IPS-18a (cell line): ENCODE data around the gene TLL2.

Experiments
- H3K27ac ChIP-seq: one replicate; pipeline ENCODE4 v1.5.1; 2013; ENCODE audit warnings: low read length
- H3K27me3 ChIP-seq: one replicate; pipeline ENCODE4 v1.6.1; 2013; ENCODE audit warnings: mild to moderate bottlenecking, low read length; ENCODE audit not compliant: control insufficient read depth, insufficient read depth
- H3K36me3 ChIP-seq: one replicate; pipeline ENCODE4 v1.6.1; 2013; ENCODE audit warnings: low read depth, low read length; ENCODE audit not compliant: control insufficient read depth
- H3K4me1 ChIP-seq: one replicate; pipeline ENCODE4 v1.6.1; 2013; ENCODE audit warnings: low read depth, low read length; ENCODE audit not compliant: control insufficient read depth
- H3K4me3 ChIP-seq: one replicate; pipeline ENCODE4 v1.5.1; 2013; ENCODE audit warnings: low read length
- H3K9ac ChIP-seq: one replicate; pipeline ENCODE4 v1.6.1; 2013; ENCODE audit warnings: mild to moderate bottlenecking, low read length, moderate library complexity
- H3K9me3 ChIP-seq: one replicate; pipeline ENCODE4 v1.6.1; 2013; ENCODE audit warnings: low read depth, low read length; ENCODE audit not compliant: control insufficient read depth

Gene TLL2

DNA sequence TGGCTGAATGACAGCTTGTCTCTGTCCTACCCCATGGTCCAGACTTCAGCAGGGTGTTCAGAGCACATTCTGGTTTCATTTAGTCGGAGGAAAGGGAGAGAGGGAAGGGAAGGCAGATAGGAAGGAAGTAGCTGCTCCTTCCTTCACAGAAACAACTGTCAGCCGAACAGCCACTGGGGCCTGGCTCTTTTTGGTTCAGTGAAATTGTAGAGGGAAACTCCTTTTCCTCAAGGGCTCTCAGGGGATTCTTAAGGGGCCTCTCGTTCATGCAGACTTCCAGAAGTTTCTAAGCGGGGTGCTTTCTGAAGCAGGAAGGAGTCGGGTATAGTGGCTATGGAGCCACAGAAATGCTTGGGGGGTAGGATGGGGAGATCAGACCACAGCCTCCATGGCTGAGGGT is 56.4 kb downstream of the TLL2 start:
- Histone ChIP-seq H3K9me3 (no peaks in the 10 kb centered on the region), H3K36me3 (no peaks in the 10 kb centered on the region), H3K27ac (no peak overlapping the region), H3K27me3 (no peaks in the 10 kb centered on the region), H3K9ac (no peak overlapping the region), H3K4me1 (peaks cover 12% of the 10 kb centered on the region), H3K4me3 (no peak overlapping the region)

DNA sequence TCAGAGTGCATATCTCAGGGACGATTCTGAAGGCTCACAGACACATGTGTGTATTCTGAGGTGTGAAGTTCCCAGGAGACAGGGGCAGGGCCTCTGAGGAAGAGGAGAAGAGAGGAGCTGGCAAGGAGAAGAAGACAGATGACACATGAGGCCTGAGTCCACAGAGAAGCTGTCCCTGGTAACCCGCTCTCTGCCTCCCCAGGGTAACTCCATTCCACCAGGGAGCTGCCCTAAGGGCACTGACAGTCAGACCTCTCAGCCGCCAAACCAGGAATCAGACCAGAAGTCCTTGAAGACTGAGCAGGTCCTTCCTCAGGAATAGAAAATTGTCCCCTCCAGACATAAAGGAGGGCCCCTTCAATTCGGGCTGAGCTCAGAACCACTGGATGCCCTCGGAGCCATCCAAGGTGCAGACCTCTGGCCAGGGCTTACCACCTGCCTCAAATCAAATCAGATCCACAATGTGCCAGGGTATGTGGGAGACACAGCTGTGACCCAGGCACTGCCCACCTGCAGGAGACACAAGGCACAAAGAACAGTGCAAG is 57.4 kb downstream of the TLL2 start:
- Histone ChIP-seq H3K9me3 (no peaks in the 10 kb centered on the region), H3K27ac (no peak overlapping the region), H3K9ac (no peak overlapping the region), H3K4me1 (peaks cover 22% of the 10 kb centered on the region), H3K36me3 (no peaks in the 10 kb centered on the region), H3K27me3 (no peaks in the 10 kb centered on the region), H3K4me3 (no peak overlapping the region)

DNA sequence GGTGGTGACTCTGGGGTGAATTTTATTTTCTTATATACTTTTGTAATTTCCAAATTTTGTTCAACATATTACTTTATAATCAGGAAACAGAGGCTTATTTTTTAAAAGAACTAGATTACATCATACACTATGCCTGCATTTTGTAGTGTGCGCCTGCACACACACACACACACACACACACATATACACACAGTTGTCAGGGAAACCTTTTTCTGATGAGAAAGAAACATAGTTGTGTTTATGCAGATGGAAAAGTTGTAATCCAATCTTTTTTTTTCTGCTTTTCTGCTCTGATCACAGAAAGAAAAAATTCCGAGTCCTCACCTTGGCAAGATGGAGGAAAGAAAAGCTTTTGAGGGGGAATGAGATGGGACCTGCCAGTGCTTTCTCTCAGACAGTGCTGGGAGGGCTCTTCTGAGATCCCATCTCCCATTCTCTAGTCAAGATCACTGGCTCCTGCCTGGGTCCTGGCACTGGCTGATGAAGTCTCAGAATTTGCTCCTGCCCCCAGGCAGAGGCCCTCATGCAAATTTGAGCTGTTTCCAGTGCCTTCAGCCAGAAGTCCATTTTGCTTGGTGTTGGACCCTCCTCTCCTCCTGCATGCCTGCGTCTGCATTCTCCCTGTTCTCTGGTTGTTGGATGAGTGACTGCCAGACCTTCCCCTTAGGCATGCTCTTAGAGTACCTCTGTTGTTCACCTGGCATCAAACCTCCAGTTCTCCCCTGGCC is 59.7 kb downstream of the TLL2 start:
- Histone ChIP-seq H3K4me1 (peaks cover 43% of the 10 kb centered on the region), H3K9ac (no peak overlapping the region), H3K9me3 (no peaks in the 10 kb centered on the region), H3K36me3 (no peaks in the 10 kb centered on the region), H3K27me3 (no peaks in the 10 kb centered on the region), H3K27ac (no peak overlapping the region), H3K4me3 (no peak overlapping the region)

GRCh38 chr10:96452494-96453153 is 61.1 kb downstream of the TLL2 start:
- no peak overlapping the region for H3K4me3 ChIP-seq
- H3K27me3 ChIP-seq = no peaks in the 10 kb centered on the region
- H3K4me1 ChIP-seq = peaks cover 49% of the 10 kb centered on the region
- no peaks in the 10 kb centered on the region for H3K9me3 ChIP-seq
- no peaks in the 10 kb centered on the region for H3K36me3 ChIP-seq
- H3K27ac ChIP-seq = no peak overlapping the region
- no peak overlapping the region for H3K9ac ChIP-seq

DNA sequence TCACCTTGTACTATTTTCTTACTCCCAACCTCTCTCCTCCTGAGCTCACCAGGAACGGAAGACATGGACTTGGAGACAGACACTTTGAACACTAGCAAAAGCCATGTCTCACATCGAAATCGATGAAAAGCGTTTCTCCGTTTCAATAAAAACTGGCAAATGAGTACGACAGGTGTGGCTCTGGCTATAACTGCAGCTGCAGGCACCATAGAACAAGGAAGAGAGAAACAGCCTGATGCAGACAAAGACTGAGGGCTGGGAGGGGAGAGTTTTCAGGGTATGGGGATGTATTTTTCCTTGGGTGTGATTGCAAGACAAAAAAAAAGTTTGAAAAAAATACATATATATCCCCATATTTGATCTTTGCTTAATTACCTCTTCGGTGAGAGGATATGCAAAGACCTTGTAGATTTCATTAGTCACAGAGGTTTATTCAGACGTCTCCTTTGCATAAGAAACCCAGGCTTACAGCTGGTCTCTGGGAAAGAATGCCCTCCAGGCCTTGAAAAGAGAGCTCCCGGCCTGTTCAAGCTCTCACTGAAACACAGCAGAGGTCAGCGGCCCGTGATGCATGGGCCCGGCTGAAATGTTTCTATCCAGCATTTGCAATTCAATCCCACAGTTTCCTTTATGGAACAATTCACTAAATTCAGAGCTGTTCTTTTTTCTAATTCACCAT is 63.1 kb downstream of the TLL2 start:
- H3K4me3 ChIP-seq = peak overlapping the region; percentile 47

GRCh38 chr10:96448558-96448957 is 65.2 kb downstream of the TLL2 start:
- Histone ChIP-seq H3K36me3 (no peaks in the 10 kb centered on the region), H3K27me3 (no peaks in the 10 kb centered on the region), H3K27ac (no peak overlapping the region), H3K4me3 (no peak overlapping the region), H3K9ac (no peak overlapping the region), H3K9me3 (no peaks in the 10 kb centered on the region), H3K4me1 (peaks cover 50% of the 10 kb centered on the region)

More for the DNA sequence above, 63.1 kb downstream of the TLL2 start:
- Histone ChIP-seq H3K36me3 (no peaks in the 10 kb centered on the region), H3K9ac (peak overlapping the region; percentile 41), H3K27me3 (no peaks in the 10 kb centered on the region), H3K27ac (peak overlapping the region; percentile 85), H3K4me1 (peaks cover 59% of the 10 kb centered on the region), H3K9me3 (no peaks in the 10 kb centered on the region)

GRCh38 chr10:96448021-96448457 is 65.7 kb downstream of the TLL2 start:
- Histone ChIP-seq H3K4me1 (peaks cover 50% of the 10 kb centered on the region), H3K27ac (no peak overlapping the region), H3K4me3 (no peak overlapping the region), H3K36me3 (no peaks in the 10 kb centered on the region), H3K27me3 (no peaks in the 10 kb centered on the region), H3K9me3 (no peaks in the 10 kb centered on the region), H3K9ac (no peak overlapping the region)

DNA sequence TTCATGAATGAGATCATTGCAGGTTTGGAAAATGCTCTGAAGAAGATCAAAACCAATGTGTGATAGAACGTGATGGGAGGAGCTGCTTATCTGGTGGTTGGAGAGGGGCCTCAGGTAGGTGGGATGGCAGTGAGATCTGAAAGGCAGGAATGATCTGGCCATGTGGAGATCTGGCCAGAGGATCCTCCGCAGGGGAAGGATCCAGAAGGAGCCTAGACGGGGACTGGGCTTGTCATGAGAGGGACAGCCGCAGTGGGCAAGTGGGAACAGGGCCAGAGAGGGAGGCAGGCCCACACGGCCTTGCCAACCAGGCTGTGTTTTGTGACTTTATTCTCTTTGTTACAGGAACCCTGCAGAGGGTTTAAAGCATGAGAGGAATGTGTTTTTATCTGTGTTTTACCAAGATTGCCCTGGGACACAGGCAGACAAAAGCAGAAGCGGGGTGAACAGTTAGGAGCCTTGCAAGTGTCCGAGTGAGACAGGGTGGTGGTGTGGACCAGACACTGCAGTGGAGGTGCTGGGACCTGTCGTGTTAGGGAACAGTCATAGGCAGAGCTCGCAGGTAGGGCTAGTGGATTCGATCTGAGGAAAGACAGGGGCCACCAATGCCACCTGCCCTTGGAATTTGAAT is 66.6 kb downstream of the TLL2 start:
- H3K27ac ChIP-seq = no peak overlapping the region
- peaks cover 49% of the 10 kb centered on the region for H3K4me1 ChIP-seq
- no peaks in the 10 kb centered on the region for H3K27me3 ChIP-seq
- H3K4me3 ChIP-seq = no peak overlapping the region
- H3K36me3 ChIP-seq = no peaks in the 10 kb centered on the region
- H3K9ac ChIP-seq = no peak overlapping the region
- H3K9me3 ChIP-seq = no peaks in the 10 kb centered on the region

GRCh38 chr10:96441987-96442643 is 71.6 kb downstream of the TLL2 start:
- Histone ChIP-seq H3K27ac (no peak overlapping the region), H3K9ac (no peak overlapping the region), H3K9me3 (no peaks in the 10 kb centered on the region), H3K36me3 (no peaks in the 10 kb centered on the region), H3K4me3 (no peak overlapping the region), H3K27me3 (no peaks in the 10 kb centered on the region), H3K4me1 (peaks cover 27% of the 10 kb centered on the region)

DNA sequence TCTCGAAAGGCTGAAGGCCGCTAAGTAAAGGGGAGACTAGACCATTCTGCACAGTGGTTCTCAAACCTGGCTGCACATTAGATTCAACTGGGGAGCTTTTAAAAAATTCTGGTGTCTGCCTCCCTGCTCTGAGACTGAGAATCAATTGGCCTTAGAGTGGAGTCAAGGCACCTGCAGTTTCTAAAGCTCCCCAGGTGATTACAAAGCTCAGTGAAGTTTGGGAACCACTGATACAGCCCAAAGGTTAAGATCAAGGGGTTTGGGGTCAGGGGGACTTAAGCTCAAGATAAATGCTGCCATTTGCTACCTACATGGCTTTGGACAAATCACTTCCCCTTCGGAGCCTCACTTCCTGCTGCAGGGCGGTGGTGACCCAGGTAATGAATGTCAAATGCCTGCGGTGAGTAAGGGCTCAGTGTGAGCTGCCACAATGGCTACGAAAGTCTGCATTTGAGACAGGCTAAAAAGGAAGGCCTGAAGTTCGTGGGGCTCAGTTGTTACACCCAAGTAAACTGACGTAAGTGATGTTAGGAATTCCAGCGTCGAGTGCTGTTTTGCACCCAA is 72.3 kb downstream of the TLL2 start:
- H3K27me3 ChIP-seq = no peaks in the 10 kb centered on the region
- H3K9ac ChIP-seq = no peak overlapping the region
- peaks cover 20% of the 10 kb centered on the region for H3K4me1 ChIP-seq
- no peaks in the 10 kb centered on the region for H3K36me3 ChIP-seq
- no peak overlapping the region for H3K27ac ChIP-seq
- H3K9me3 ChIP-seq = no peaks in the 10 kb centered on the region
- no peak overlapping the region for H3K4me3 ChIP-seq
